Lower lobe of right lung (tissue), 2 donors: ENCODE data around the gene UNC13C. TPM values are rescaled to one million over a fixed set of nuclear protein-coding genes. Genes with fewer than 3 reads are reported as not detected.

ENCODE experiments used
- ATAC-seq, 2 donors: fragments of 200-7000 bp; cut with Tn5 transposase; one replicate each; pipeline ENCODE4 v1.9.1; 2020 to 2022; ENCODE audit warnings: mild to moderate bottlenecking in 2 of 2, moderate library complexity in 2 of 2
- DNase-seq: peaks from one replicate; pipeline ENCODE4 v3.0.0-alpha.2; 2020
- H3K27ac ChIP-seq: fragments of 200-600 bp; one replicate; pipeline ENCODE4 v1.8.0; 2022
- H3K27me3 ChIP-seq: fragments of 200-600 bp; one replicate; pipeline ENCODE4 v1.8.0; 2022; ENCODE audit warnings: low read depth
- H3K36me3 ChIP-seq: fragments of 200-600 bp; one replicate; pipeline ENCODE4 v1.8.0; 2022; ENCODE audit warnings: mild to moderate bottlenecking
- H3K4me1 ChIP-seq: fragments of 200-600 bp; one replicate; pipeline ENCODE4 v1.8.0; 2022
- H3K4me3 ChIP-seq: fragments of 200-600 bp; one replicate; pipeline ENCODE4 v1.8.0; 2022; ENCODE audit warnings: mild to moderate bottlenecking
- H3K9me3 ChIP-seq: fragments of 200-600 bp; one replicate; pipeline ENCODE4 v1.8.0; 2022
- intact Hi-C: fragments of 100-400 bp; cut with DNase I; formaldehyde crosslinking; loops from one replicate; pipeline ENCODE4 v1.11.0; 2022
- total RNA-seq: library from RNA; stranded (reverse); fragmentation: NEBNext Ultra II Directional; extraction: Animal tissue kit (Norgen Biotek cat#: 25700); gene quantifications from one replicate; pipeline ENCODE4 v1.2.1, GENCODE V29; 2021
- TF ChIP-seq, protein P1 (sequence below): fragments of 200-600 bp; IDR thresholded peaks from one replicate; pipeline ENCODE4 v1.8.0; 2022; ENCODE audit warnings: antibody characterized with exemption, mild to moderate bottlenecking
- donor health status: DM: no; HTN: yes; CAD: no; lungs with severe emphysema.

Gene UNC13C
- total RNA-seq, 1 donor from 2014 or later, result 0.12 TPM

DNA sequence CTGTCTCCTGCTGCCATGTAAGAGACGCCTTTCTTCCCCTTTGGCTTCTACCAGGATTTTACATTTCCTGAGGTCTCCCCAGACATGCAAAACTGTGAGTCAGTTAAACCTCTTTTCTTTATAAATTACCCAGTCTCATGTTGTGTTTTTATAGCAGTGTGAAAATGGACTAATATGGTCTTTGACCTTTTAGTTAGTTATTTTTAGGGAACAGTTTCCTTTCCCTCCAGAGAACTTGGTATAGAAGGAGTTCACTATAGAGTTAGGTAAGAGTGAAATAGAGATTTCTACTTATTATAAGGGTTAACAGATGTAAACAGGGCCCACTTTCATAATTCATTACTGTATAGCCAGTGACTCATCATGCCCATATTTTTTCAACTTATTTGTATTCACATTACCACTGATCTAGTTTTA is 170.9 kb downstream of the UNC13C start:
- no peaks in the 10 kb centered on the region for H3K4me1 ChIP-seq
- H3K9me3 ChIP-seq, result no peaks in the 10 kb centered on the region
- intact Hi-C loops, result no loop called here
- no peaks in the 10 kb centered on the region for H3K27me3 ChIP-seq
- H3K27ac ChIP-seq, result no peak overlapping the region
- no peaks in the 10 kb centered on the region for H3K36me3 ChIP-seq
- TF ChIP-seq, protein P1, sequence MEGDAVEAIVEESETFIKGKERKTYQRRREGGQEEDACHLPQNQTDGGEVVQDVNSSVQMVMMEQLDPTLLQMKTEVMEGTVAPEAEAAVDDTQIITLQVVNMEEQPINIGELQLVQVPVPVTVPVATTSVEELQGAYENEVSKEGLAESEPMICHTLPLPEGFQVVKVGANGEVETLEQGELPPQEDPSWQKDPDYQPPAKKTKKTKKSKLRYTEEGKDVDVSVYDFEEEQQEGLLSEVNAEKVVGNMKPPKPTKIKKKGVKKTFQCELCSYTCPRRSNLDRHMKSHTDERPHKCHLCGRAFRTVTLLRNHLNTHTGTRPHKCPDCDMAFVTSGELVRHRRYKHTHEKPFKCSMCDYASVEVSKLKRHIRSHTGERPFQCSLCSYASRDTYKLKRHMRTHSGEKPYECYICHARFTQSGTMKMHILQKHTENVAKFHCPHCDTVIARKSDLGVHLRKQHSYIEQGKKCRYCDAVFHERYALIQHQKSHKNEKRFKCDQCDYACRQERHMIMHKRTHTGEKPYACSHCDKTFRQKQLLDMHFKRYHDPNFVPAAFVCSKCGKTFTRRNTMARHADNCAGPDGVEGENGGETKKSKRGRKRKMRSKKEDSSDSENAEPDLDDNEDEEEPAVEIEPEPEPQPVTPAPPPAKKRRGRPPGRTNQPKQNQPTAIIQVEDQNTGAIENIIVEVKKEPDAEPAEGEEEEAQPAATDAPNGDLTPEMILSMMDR, result no peak
- ATAC-seq (no peak), DNase-seq (no peak)
- no peak overlapping the region for H3K4me3 ChIP-seq

DNA sequence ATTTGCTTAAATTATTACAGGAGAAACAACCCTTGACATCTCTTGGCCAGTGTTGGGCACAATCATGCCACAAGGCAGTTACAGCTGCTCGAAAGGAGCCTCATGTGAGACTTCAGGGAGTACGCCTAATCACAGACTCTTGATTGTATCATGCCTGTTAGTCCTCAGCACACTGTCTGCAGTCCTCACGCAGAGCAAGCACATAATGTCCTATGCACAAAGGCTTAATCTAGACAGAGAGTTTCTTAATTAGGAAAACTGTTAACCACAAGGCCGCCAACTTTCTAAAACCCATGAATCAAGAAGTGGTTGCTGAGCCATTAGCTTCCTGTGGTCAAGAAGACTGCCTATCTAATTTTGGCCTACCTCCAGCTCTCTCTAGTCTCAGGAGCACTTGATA is 172.0 kb downstream of the UNC13C start:
- H3K36me3 ChIP-seq, result no peaks in the 10 kb centered on the region
- H3K27me3 ChIP-seq, result no peaks in the 10 kb centered on the region
- intact Hi-C loops, result no loop called here
- TF ChIP-seq, protein P1, result no peak
- H3K27ac ChIP-seq, result no peak overlapping the region
- DNase-seq, result no peak
- H3K4me1 ChIP-seq, result no peaks in the 10 kb centered on the region
- H3K4me3 ChIP-seq, result no peak overlapping the region
- ATAC-seq, result peak; percentile 66 to 86
- no peaks in the 10 kb centered on the region for H3K9me3 ChIP-seq

DNA sequence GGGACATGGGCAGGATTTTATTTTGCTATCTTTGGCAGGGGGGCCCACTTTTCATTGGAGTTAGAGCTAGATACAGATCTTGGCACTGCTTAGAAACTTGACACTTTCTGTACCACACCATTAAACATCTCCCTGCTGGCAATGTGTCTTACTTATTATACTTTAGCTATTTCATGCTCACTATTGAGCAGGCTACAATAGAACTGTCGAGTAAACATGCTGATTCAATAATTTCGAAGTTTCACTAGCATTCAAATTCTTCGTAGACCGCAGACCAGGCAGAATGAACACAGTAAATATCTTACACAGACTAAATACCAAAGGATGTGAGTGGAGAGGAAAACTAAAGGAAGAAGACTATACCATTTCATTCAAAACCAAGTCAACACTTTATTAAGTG is 180.8 kb downstream of the UNC13C start:
- intact Hi-C loops, result no loop called here
- DNase-seq (no peak), ATAC-seq (no peak)
- Histone ChIP-seq H3K27ac (no peak overlapping the region), H3K4me3 (no peak overlapping the region), H3K27me3 (no peaks in the 10 kb centered on the region), H3K36me3 (no peaks in the 10 kb centered on the region), H3K4me1 (no peaks in the 10 kb centered on the region), H3K9me3 (no peaks in the 10 kb centered on the region)
- TF ChIP-seq, protein P1, result no peak

DNA sequence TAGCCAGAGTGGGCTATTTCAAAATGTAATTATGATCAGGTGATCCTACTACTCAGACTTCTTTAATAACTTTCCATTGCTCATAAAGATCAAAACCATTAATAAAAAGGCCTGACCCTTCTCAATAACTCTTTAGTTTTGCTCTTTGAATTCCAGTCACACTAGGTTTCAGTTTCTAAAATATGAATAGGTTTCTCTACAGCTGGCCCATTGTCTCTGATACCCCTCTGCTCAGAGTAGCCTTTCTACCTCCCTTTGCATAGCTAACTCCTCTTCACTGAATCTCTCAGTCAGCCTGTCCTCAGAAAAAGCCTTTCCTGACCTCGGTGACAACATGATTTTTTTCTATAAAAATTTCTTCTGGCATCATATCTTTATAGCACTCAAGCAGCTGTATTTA is 209.1 kb downstream of the UNC13C start:
- no peak overlapping the region for H3K27ac ChIP-seq
- H3K27me3 ChIP-seq, result no peaks in the 10 kb centered on the region
- DNase-seq, result no peak
- intact Hi-C loops, result no loop called here
- no peaks in the 10 kb centered on the region for H3K4me1 ChIP-seq
- ATAC-seq, result no peak
- TF ChIP-seq, protein P1, result no peak
- no peak overlapping the region for H3K4me3 ChIP-seq
- no peaks in the 10 kb centered on the region for H3K36me3 ChIP-seq
- H3K9me3 ChIP-seq, result no peaks in the 10 kb centered on the region

DNA sequence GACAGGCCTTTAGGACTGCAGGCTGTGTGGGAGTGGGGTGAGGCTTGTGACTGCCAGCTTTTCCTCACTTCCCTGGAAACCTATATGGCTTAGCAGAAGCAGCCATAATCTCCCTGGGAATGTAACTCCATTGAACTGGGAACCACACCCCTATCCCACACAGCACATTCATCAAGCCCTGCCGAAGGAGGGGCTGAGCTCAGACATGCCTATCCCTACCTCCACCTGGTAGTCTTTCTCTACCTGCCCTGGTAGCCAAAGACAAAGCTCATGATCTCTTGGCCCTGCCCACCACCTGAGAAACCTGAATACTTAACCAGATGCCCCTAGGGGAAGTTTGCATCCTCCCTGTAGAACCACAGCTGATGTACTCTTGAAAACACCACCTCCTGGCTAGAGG is 219.8 kb downstream of the UNC13C start:
- no peaks in the 10 kb centered on the region for H3K9me3 ChIP-seq
- no peaks in the 10 kb centered on the region for H3K36me3 ChIP-seq
- TF ChIP-seq, protein P1, result no peak
- DNase-seq (no peak), ATAC-seq (no peak)
- intact Hi-C loops, result no loop called here
- H3K4me3 ChIP-seq, result no peak overlapping the region
- H3K27ac ChIP-seq, result no peak overlapping the region
- no peaks in the 10 kb centered on the region for H3K4me1 ChIP-seq
- no peaks in the 10 kb centered on the region for H3K27me3 ChIP-seq
